ENCODE data around the gene IGSF8.

Gene IGSF8

DNA sequence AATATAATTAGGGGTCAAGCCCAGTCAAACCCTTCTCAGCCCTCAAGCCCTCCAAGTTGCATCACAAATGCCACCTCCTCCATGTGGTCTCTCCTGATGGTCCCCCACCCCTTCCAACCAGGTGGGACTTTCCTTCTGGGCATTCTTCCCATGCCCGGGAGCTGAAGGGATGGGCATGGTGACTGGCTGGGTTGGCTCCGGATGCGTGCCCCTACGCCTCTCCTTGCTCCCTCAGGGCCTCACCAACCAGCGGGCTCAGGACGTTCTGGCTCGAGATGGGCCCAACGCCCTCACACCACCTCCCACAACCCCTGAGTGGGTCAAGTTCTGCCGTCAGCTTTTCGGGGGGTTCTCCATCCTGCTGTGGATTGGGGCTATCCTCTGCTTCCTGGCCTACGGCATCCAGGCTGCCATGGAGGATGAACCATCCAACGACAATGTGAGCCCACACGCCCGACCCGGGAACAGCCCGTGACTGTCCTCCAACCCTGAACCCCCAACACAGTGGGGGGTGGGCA is 24.6 kb upstream of the IGSF8 start:
- no peak for DNase-seq (ENCODE audit: low read depth, low spot score)
- Histone ChIP-seq H3K4me3 (no peak overlapping the region), H3K36me3 (ENCODE audit: insufficient read depth, low read length) (no peaks in the 10 kb centered on the region), H3K27ac (no peak overlapping the region), H3K9me3 (ENCODE audit: low read depth, low read length) (no peaks in the 10 kb centered on the region), H3K9ac (ENCODE audit: insufficient read length) (no peak overlapping the region)
- TF ChIP-seq EZH2 (IDR thresholded peaks at IDR 0.05) = no peak

DNA sequence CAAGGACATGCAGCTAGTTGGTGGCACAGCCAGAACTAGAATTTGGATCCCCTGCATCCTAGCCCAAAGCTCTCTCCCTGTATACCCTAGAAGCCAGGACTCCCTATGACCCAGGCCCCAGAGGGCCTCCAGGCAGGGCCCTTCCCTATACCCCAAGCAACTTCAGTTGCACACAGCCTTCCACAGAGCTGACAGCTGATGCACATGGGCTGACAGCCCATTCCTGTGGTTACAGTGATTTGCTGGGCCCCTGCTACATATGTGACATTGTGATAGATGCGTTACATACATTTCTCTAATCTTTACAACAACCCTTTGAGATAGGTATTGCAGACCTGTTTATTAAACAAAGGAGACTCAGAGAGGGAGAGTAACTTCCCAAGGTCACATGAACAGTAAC is 23.0 kb upstream of the IGSF8 start:
- Histone ChIP-seq H3K9ac (ENCODE audit: insufficient read length) (no peak overlapping the region), H3K27ac (no peak overlapping the region), H3K9me3 (ENCODE audit: low read depth, low read length) (no peaks in the 10 kb centered on the region), H3K36me3 (ENCODE audit: insufficient read depth, low read length) (no peaks in the 10 kb centered on the region), H3K4me3 (no peak overlapping the region)
- TF ChIP-seq EZH2 (IDR thresholded peaks at IDR 0.05) (no peak), FOXP2 (optimal IDR thresholded peaks at IDR 0.05; ENCODE audit: control extremely low read depth, extremely low read length, insufficient read depth) (no peak), POLR2AphosphoS5 (IDR thresholded peaks at IDR 0.05; ENCODE audit: borderline replicate concordance, low read depth, low read length) (no peak)
- no peak for DNase-seq (ENCODE audit: low read depth, low spot score)

- H3K4me3 ChIP-seq = no peak overlapping the region
- no peaks in the 10 kb centered on the region for H3K36me3 ChIP-seq (ENCODE audit: insufficient read depth, low read length)
- H3K9me3 ChIP-seq (ENCODE audit: low read depth, low read length) = no peaks in the 10 kb centered on the region
- TF ChIP-seq EZH2 (IDR thresholded peaks at IDR 0.05) = no peak
- no peak for TF ChIP-seq POLR2AphosphoS5 (IDR thresholded peaks at IDR 0.05; ENCODE audit: borderline replicate concordance, low read depth, low read length)
- no peak for TF ChIP-seq FOXP2 (optimal IDR thresholded peaks at IDR 0.05; ENCODE audit: control extremely low read depth, extremely low read length, insufficient read depth)
- H3K9ac ChIP-seq (ENCODE audit: insufficient read length) = no peak overlapping the region
- H3K27ac ChIP-seq = no peak overlapping the region
- DNase-seq (ENCODE audit: low read depth, low spot score) = no peak
Observed at GRCh38 chr1:160120797-160121196, 22.4 kb upstream of the IGSF8 start.

GRCh38 chr1:160118928-160119327 is 20.5 kb upstream of the IGSF8 start:
- no peak overlapping the region for H3K4me3 ChIP-seq
- no peak for TF ChIP-seq POLR2AphosphoS5 (IDR thresholded peaks at IDR 0.05; ENCODE audit: borderline replicate concordance, low read depth, low read length)
- TF ChIP-seq EZH2 (IDR thresholded peaks at IDR 0.05) = no peak
- TF ChIP-seq FOXP2 (optimal IDR thresholded peaks at IDR 0.05; ENCODE audit: control extremely low read depth, extremely low read length, insufficient read depth) = no peak
- no peak overlapping the region for H3K27ac ChIP-seq
- no peaks in the 10 kb centered on the region for H3K36me3 ChIP-seq (ENCODE audit: insufficient read depth, low read length)
- no peak overlapping the region for H3K9ac ChIP-seq (ENCODE audit: insufficient read length)
- H3K9me3 ChIP-seq (ENCODE audit: low read depth, low read length) = no peaks in the 10 kb centered on the region
- no peak for DNase-seq (ENCODE audit: low read depth, low spot score)

DNA sequence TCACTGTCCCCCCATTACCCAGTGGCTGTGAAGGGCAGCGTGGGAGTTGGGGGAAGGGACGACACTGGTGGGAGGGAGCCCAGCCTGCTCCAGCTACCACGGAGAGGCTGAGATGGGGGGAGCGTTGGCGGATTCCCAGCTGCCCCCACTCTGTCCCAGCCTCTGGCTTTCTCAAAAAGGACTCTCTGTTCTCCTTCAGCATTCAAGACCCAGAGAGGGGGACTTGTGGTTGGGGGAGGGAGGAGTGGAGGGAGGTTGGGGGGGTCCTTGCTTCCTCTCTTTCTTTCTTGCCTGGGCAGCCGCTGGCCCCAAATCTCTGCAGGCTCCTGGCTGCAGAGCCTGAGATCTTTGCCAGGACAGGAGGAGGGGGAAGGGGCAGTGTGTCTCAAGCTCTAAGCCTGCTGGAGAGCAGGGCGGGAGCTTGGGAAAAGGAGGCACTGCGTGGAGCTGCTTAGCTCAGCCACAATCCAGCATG is 19.3 kb upstream of the IGSF8 start:
- H3K27ac ChIP-seq = no peak overlapping the region
- no peak for TF ChIP-seq FOXP2 (optimal IDR thresholded peaks at IDR 0.05; ENCODE audit: control extremely low read depth, extremely low read length, insufficient read depth)
- no peak for TF ChIP-seq EZH2 (IDR thresholded peaks at IDR 0.05)
- TF ChIP-seq POLR2AphosphoS5 (IDR thresholded peaks at IDR 0.05; ENCODE audit: borderline replicate concordance, low read depth, low read length) = no peak
- no peaks in the 10 kb centered on the region for H3K36me3 ChIP-seq (ENCODE audit: insufficient read depth, low read length)
- no peak overlapping the region for H3K9ac ChIP-seq (ENCODE audit: insufficient read length)
- no peak overlapping the region for H3K4me3 ChIP-seq
- H3K9me3 ChIP-seq (ENCODE audit: low read depth, low read length) = no peaks in the 10 kb centered on the region
- DNase-seq (ENCODE audit: low read depth, low spot score) = no peak

- H3K27ac ChIP-seq = no peak overlapping the region
- no peak overlapping the region for H3K4me3 ChIP-seq
- no peaks in the 10 kb centered on the region for H3K9me3 ChIP-seq (ENCODE audit: low read depth, low read length)
- no peaks in the 10 kb centered on the region for H3K36me3 ChIP-seq (ENCODE audit: insufficient read depth, low read length)
- TF ChIP-seq EZH2 (IDR thresholded peaks at IDR 0.05) (no peak), POLR2AphosphoS5 (IDR thresholded peaks at IDR 0.05; ENCODE audit: borderline replicate concordance, low read depth, low read length) (no peak), FOXP2 (optimal IDR thresholded peaks at IDR 0.05; ENCODE audit: control extremely low read depth, extremely low read length, insufficient read depth) (no peak)
- no peak overlapping the region for H3K9ac ChIP-seq (ENCODE audit: insufficient read length)
- no peak for DNase-seq (ENCODE audit: low read depth, low spot score)
Observed at GRCh38 chr1:160117300-160117699, 18.9 kb upstream of the IGSF8 start.

- no peak overlapping the region for H3K9ac ChIP-seq (ENCODE audit: insufficient read length)
- DNase-seq (ENCODE audit: low read depth, low spot score) = no peak
- H3K4me3 ChIP-seq = no peak overlapping the region
Observed at GRCh38 chr1:160116283-160117147, 18.1 kb upstream of the IGSF8 start.

GRCh38 chr1:160115545-160116282 is 17.3 kb upstream of the IGSF8 start, which contains the start of gene ATP1A2:
Gene ATP1A2, plus strand, starts transcription at chr1:160115759. Its CDS starts 103 bp downstream, at chr1:160115862.
- TF ChIP-seq EZH2 (IDR thresholded peaks at IDR 0.05) (no peak), FOXP2 (optimal IDR thresholded peaks at IDR 0.05; ENCODE audit: control extremely low read depth, extremely low read length, insufficient read depth) (no peak), POLR2AphosphoS5 (IDR thresholded peaks at IDR 0.05; ENCODE audit: borderline replicate concordance, low read depth, low read length) (no peak)
- H3K36me3 ChIP-seq (ENCODE audit: insufficient read depth, low read length) = no peaks in the 10 kb centered on the region
- H3K27ac ChIP-seq = no peak within 1 kb of the TSS
- H3K9ac ChIP-seq (ENCODE audit: insufficient read length) = no peak within 1 kb of the TSS
- H3K4me3 ChIP-seq = no peak within 1 kb of the TSS
- no peak for DNase-seq (ENCODE audit: low read depth, low spot score)
- no peaks in the 10 kb centered on the region for H3K9me3 ChIP-seq (ENCODE audit: low read depth, low read length)

More at GRCh38 chr1:160116283-160117147, 18.1 kb upstream of the IGSF8 start:
- Histone ChIP-seq H3K9me3 (ENCODE audit: low read depth, low read length) (no peaks in the 10 kb centered on the region), H3K27ac (no peak overlapping the region), H3K36me3 (ENCODE audit: insufficient read depth, low read length) (no peaks in the 10 kb centered on the region)
- TF ChIP-seq POLR2AphosphoS5 (IDR thresholded peaks at IDR 0.05; ENCODE audit: borderline replicate concordance, low read depth, low read length) (no peak), EZH2 (IDR thresholded peaks at IDR 0.05) (no peak), FOXP2 (optimal IDR thresholded peaks at IDR 0.05; ENCODE audit: control extremely low read depth, extremely low read length, insufficient read depth) (no peak)

Measured in SK-N-MC (cell line).